Measurements from ENCODE around the gene HNRNPA0.
A peak's percentile ranks its signal among the peaks of the same experiment; 100 is the strongest.
"Not testable (repeated sequence)": the region's sequence is repeated elsewhere in the genome, so short reads cannot be mapped to it uniquely, and the experiment has no call there.

The HNRNPA0 gene

GRCh38 chr5:137754188-137754960, at the start of gene HNRNPA0:
TSS of gene HNRNPA0 (minus strand) at chr5:137754363. CDS start at chr5:137754066, 297 bp downstream.
- DNase-seq, result peak; percentile 91

GRCh38 chr5:137802282-137803210, 48.4 kb upstream of the HNRNPA0 start:
- no peak for DNase-seq

- DNase-seq, result no peak
These were observed 46.7 kb upstream of the HNRNPA0 start for GRCh38 chr5:137800700-137801411.

GRCh38 chr5:137796279-137796678, 42.1 kb upstream of the HNRNPA0 start:
- no peak for DNase-seq

- DNase-seq, result no peak
These were observed 40.7 kb upstream of the HNRNPA0 start for GRCh38 chr5:137794863-137795262.

GRCh38 chr5:137792303-137792702, 38.1 kb upstream of the HNRNPA0 start:
- no peak for DNase-seq

- DNase-seq, result no peak
These were observed 37.6 kb upstream of the HNRNPA0 start for GRCh38 chr5:137791799-137792198.

GRCh38 chr5:137791387-137791786, 37.2 kb upstream of the HNRNPA0 start:
- DNase-seq, result no peak

GRCh38 chr5:137788560-137788959, 34.4 kb upstream of the HNRNPA0 start:
- not testable (repeated sequence) for DNase-seq

GRCh38 chr5:137782984-137783536, 28.9 kb upstream of the HNRNPA0 start:
- no peak for DNase-seq

GRCh38 chr5:137782055-137782454, 27.9 kb upstream of the HNRNPA0 start:
- DNase-seq, result no peak

- DNase-seq, result peak; percentile 26
These were observed 24.8 kb upstream of the HNRNPA0 start for GRCh38 chr5:137778772-137779564.

- not testable (repeated sequence) for DNase-seq
These were observed 13.8 kb upstream of the HNRNPA0 start for GRCh38 chr5:137767937-137768336.

GRCh38 chr5:137761566-137761965, 7.4 kb upstream of the HNRNPA0 start:
- DNase-seq, result no peak

GRCh38 chr5:137760719-137761516, 6.8 kb upstream of the HNRNPA0 start:
- DNase-seq, result no peak

GRCh38 chr5:137760294-137760693, 6.1 kb upstream of the HNRNPA0 start:
- DNase-seq, result no peak

- DNase-seq, result no peak
These were observed 4.6 kb upstream of the HNRNPA0 start for GRCh38 chr5:137758715-137759306.

GRCh38 chr5:137758121-137758520, 4.0 kb upstream of the HNRNPA0 start:
- no peak for DNase-seq

GRCh38 chr5:137757634-137758033, 3.5 kb upstream of the HNRNPA0 start:
- no peak for DNase-seq

- no peak for DNase-seq
These were observed 999 bp upstream of the HNRNPA0 start for GRCh38 chr5:137754961-137755762.
